SK-N-SH (cell line): ENCODE results near the gene UBE2N. TPM values are rescaled to one million over a fixed set of nuclear protein-coding genes. Genes with fewer than 3 reads are reported as not detected.

ENCODE experiments used
- CTCF ChIA-PET: fragments of 300-600, 350-600 bp; formaldehyde crosslinking; extraction: SDS; loops from one replicate; lab custom pipeline; 2021; lab: Yijun Ruan, JAX
- POLR2A ChIA-PET: fragments of 350-600 bp; sonication (Branson Sonifier 250); formaldehyde crosslinking; extraction: SDS; loops from one replicate; lab custom pipeline; 2020; ENCODE audit warnings: antibody characterized with exemption, inconsistent platforms; lab: Yijun Ruan, JAX
- DNase-seq: peaks from one replicate; pipeline ENCODE4 v3.0.0; 2012
- H2AFZ ChIP-seq: fragments of 200-600 bp; sonication (generic); 2 replicates; pipeline ENCODE4 v1.8.1; 2016; ENCODE audit warnings: antibody characterized with exemption, mild to moderate bottlenecking, low read depth
- H3F3A ChIP-seq: fragments of 200-600 bp; sonication (generic); replicated peaks from 2 replicates; pipeline ENCODE3; 2016; ENCODE audit warnings: antibody characterized with exemption, mild to moderate bottlenecking; ENCODE audit not compliant: insufficient read depth
- H3K27ac ChIP-seq, 2 experiments: fragments of 200-500 bp in 1 of 2; fragments of 200-600 bp in 1 of 2; sonication (Bioruptor generic) in 1 of 2; sonication (generic), shearing (Covaris generic) in 1 of 2; 2 replicates each; pipeline versions ENCODE4 v1.5.1 to v1.6.1; 2014 to 2016; ENCODE audit warnings: low read depth in 2 of 2, inconsistent platforms in 1 of 2, low read length in 1 of 2, mild to moderate bottlenecking in 1 of 2, mixed read lengths in 1 of 2
- H3K27me3 ChIP-seq: fragments of 200-600 bp; sonication (generic), shearing (Covaris generic); 2 replicates; pipeline ENCODE4 v1.6.1; 2016; ENCODE audit warnings: mixed run types; ENCODE audit not compliant: insufficient read depth
- H3K36me3 ChIP-seq, 2 experiments: fragments of 200-500 bp in 1 of 2; fragments of 200-600 bp in 1 of 2; sonication (Bioruptor generic) in 1 of 2; sonication (generic) in 1 of 2; replicated peaks in 1 of 2; 2 replicates each; pipeline versions ENCODE3 to v1.5.1; 2014 to 2016; ENCODE audit warnings: low read length in 1 of 2, mild to moderate bottlenecking in 1 of 2; ENCODE audit not compliant: insufficient read depth in 2 of 2, control insufficient read depth in 1 of 2
- H3K4me1 ChIP-seq, 2 experiments: fragments of 200-500 bp in 1 of 2; fragments of 200-600 bp in 1 of 2; sonication (Bioruptor generic) in 1 of 2; sonication (generic), shearing (Covaris generic) in 1 of 2; 2 replicates each; pipeline versions ENCODE4 v1.5.1 to v1.6.1; 2014 to 2016; ENCODE audit warnings: low read depth in 1 of 2, low read length in 1 of 2, mixed run types in 1 of 2; ENCODE audit not compliant: insufficient read depth in 2 of 2, control insufficient read depth in 1 of 2
- H3K4me2 ChIP-seq: fragments of 200-600 bp; sonication (generic), shearing (Covaris generic); 2 replicates; pipeline ENCODE4 v1.6.1; 2017; ENCODE audit warnings: mixed run types
- H3K4me3 ChIP-seq, 2 experiments: fragments of 200-500 bp in 1 of 2; fragments of 200-600 bp in 1 of 2; sonication (Bioruptor generic) in 1 of 2; sonication (generic), shearing (Covaris generic) in 1 of 2; 2 replicates each; pipeline versions ENCODE4 v1.5.1 to v1.8.1; 2014 to 2016; ENCODE audit warnings: low read depth in 2 of 2, inconsistent platforms in 1 of 2, low read length in 1 of 2, mild to moderate bottlenecking in 1 of 2, mixed read lengths in 1 of 2, moderate library complexity in 1 of 2
- H3K79me2 ChIP-seq: fragments of 200-600 bp; sonication (generic); 2 replicates; pipeline ENCODE4 v1.8.1; 2017; ENCODE audit warnings: mild to moderate bottlenecking; ENCODE audit not compliant: insufficient read depth
- H3K9ac ChIP-seq: fragments of 200-600 bp; sonication (generic); 2 replicates; pipeline ENCODE4 v1.6.1; 2017; ENCODE audit warnings: mixed run types
- H3K9me2 ChIP-seq: fragments of 200-600 bp; sonication (generic); 2 replicates; pipeline ENCODE4 v1.6.1; 2017; ENCODE audit warnings: mixed run types
- H3K9me3 ChIP-seq: fragments of 200-600 bp; sonication (generic); 2 replicates; pipeline ENCODE4 v1.6.1; 2017; ENCODE audit warnings: mixed run types, mild to moderate bottlenecking, moderate library complexity
- H4K20me1 ChIP-seq: fragments of 200-600 bp; sonication (generic); 2 replicates; pipeline ENCODE4 v1.6.1; 2017; ENCODE audit warnings: mild to moderate bottlenecking, mixed run types; ENCODE audit not compliant: insufficient read depth
- CHD2 ChIP-seq: fragments of 150-350 bp; IDR thresholded peaks from 2 replicates; pipeline ENCODE4 v1.6.1; 2018; ENCODE audit warnings: low read length; ENCODE audit not compliant: partially characterized antibody
- ELF1 ChIP-seq: IDR thresholded peaks from 2 replicates; pipeline ENCODE4 v1.4.0; 2012
- EP300 ChIP-seq, 2 experiments: IDR thresholded peaks; 2 replicates each; pipeline versions ENCODE4 v1.4.0 to v1.6.1; 2012; ENCODE audit warnings: borderline replicate concordance in 1 of 2, low read depth in 1 of 2, low read length in 1 of 2
- FOSL2 ChIP-seq: IDR thresholded peaks from 2 replicates; pipeline ENCODE4 v1.4.0; 2012; ENCODE audit warnings: low read depth, mild to moderate bottlenecking, moderate library complexity, borderline replicate concordance
- FOXJ3 ChIP-seq: sonication (generic); formaldehyde crosslinking; IDR thresholded peaks from 2 replicates; pipeline ENCODE4 v1.5.1; 2020; ENCODE audit warnings: mild to moderate bottlenecking, missing genetic modification reagents
- FOXM1 ChIP-seq: IDR thresholded peaks from 2 replicates; pipeline ENCODE4 v1.4.0; 2012; ENCODE audit warnings: low read depth, mild to moderate bottlenecking
- GATA2 ChIP-seq: sonication (generic); formaldehyde crosslinking; IDR thresholded peaks from 2 replicates; pipeline ENCODE4 v1.5.0; 2020; ENCODE audit warnings: mild to moderate bottlenecking, missing genetic modification reagents
- IRF3 ChIP-seq: fragments of 150-350 bp; IDR thresholded peaks from 2 replicates; pipeline ENCODE4 v1.6.1; 2016; ENCODE audit warnings: mild to moderate bottlenecking, low read depth, low read length
- JUND ChIP-seq: IDR thresholded peaks from 2 replicates; pipeline ENCODE4 v1.4.0; 2012
- MAX ChIP-seq: IDR thresholded peaks from 2 replicates; pipeline ENCODE4 v1.4.0; 2012; ENCODE audit warnings: low read depth
- NFIC ChIP-seq: IDR thresholded peaks from 2 replicates; pipeline ENCODE4 v1.4.0; 2012; ENCODE audit warnings: borderline replicate concordance
- PBX3 ChIP-seq: IDR thresholded peaks from 2 replicates; pipeline ENCODE4; 2012
- POLR2AphosphoS5 ChIP-seq: IDR thresholded peaks from 2 replicates; pipeline ENCODE4 v1.6.1; 2012; ENCODE audit warnings: low read depth, low read length
- RCOR1 ChIP-seq: fragments of 150-350 bp; IDR thresholded peaks from 2 replicates; pipeline ENCODE4 v1.6.1; 2017; ENCODE audit warnings: antibody characterized with exemption, low read length
- REST ChIP-seq: IDR thresholded peaks from 2 replicates; pipeline ENCODE4 v1.6.1; 2012; ENCODE audit warnings: mild to moderate bottlenecking, low read depth, low read length, moderate library complexity
- TCF12 ChIP-seq: IDR thresholded peaks from 2 replicates; pipeline ENCODE4 v1.4.0; 2012
- YY1 ChIP-seq: IDR thresholded peaks from 2 replicates; pipeline ENCODE4 v1.4.0; 2012; ENCODE audit warnings: low read depth, mild to moderate bottlenecking
- WGBS: methylation state at CpG from one replicate; pipeline ENCODE4 v1.1.6; 2017; ENCODE audit warnings: low lambda C conversion rate; 5-methylcytosine and 5-hydroxymethylcytosine counted together
- polyA plus RNA-seq, 3 experiments: library from polyadenylated mRNA; depleted of rRNA; stranded (reverse); fragments of >200 nt; gene quantifications; 2 replicates each; pipeline ENCODE4 v1.2.3, GENCODE V29; 2012

The UBE2N gene
- polyA plus RNA-seq, 1 of the 3 experiments (the other 2 are of a cell fraction), result 102 TPM

- Histone ChIP-seq H3K36me3 (no peaks in the 10 kb centered on the region), H3K9me3 (no peaks in the 10 kb centered on the region), H3K9me2 (no peaks in the 10 kb centered on the region), H3K27me3 (no peaks in the 10 kb centered on the region), H3K4me3 (no peak overlapping the region), H2AFZ (no peak overlapping the region), H3K4me2 (no peak overlapping the region), H3K27ac (no peak overlapping the region), H3K9ac (no peak overlapping the region), H3F3A (peaks cover 14% of the 10 kb centered on the region), H3K4me1 (peaks cover 10 to 18% of the 10 kb centered on the region in 2 experiments; a peak in 3 of 4 replicates), H3K79me2 (peaks cover 100% of the 10 kb centered on the region), H4K20me1 (peaks cover 97% of the 10 kb centered on the region)
- ChIA-PET POLR2A (no interaction called here), CTCF (interaction anchor here (1.6 kb wide), 1 partner anchor 11 kb away, joined by 17 read pairs; no protein-coding TSS in a partner anchor)
- TF ChIP-seq REST, result no peak
- no peak for TF ChIP-seq FOXM1
- no peak for TF ChIP-seq POLR2AphosphoS5
- TF ChIP-seq PBX3, result no peak
- no peak for TF ChIP-seq RCOR1
- TF ChIP-seq JUND, result no peak
- TF ChIP-seq MAX, result no peak
- TF ChIP-seq FOXJ3, result no peak
- TF ChIP-seq IRF3, result no peak
- TF ChIP-seq NFIC, result no peak
- no peak for TF ChIP-seq CHD2
- TF ChIP-seq FOSL2, result no peak
- TF ChIP-seq EP300 (IDR thresholded peaks at IDR 0.05; ENCODE audit: borderline replicate concordance in 1 of 2, low read depth in 1 of 2, low read length in 1 of 2), result no peak
- TF ChIP-seq YY1, result no peak
- TF ChIP-seq ELF1, result no peak
- TF ChIP-seq TCF12, result no peak
- no peak for TF ChIP-seq GATA2 (CRISPR knock-in tag)
- 95% methylated on average over 4 of the region's 4 CpGs for WGBS
- DNase-seq, result no peak
These were observed 11.5 kb downstream of the UBE2N start for GRCh38 chr12:93430280-93430679.
